GM18861 (cell line): ENCODE measurements around the gene SMCR8.
A peak's percentile ranks its signal among the peaks of the same experiment; 100 is the strongest.
"Not testable (repeated sequence)": the region's sequence is repeated elsewhere in the genome, so short reads cannot be mapped to it uniquely, and the experiment has no call there.

Source experiments
- ATAC-seq: cut with Tn5 transposase; IDR thresholded peaks from one replicate; pipeline ENCODE4 v1.9.1; 2021; ENCODE audit not compliant: unreplicated experiment

SMCR8 gene

DNA sequence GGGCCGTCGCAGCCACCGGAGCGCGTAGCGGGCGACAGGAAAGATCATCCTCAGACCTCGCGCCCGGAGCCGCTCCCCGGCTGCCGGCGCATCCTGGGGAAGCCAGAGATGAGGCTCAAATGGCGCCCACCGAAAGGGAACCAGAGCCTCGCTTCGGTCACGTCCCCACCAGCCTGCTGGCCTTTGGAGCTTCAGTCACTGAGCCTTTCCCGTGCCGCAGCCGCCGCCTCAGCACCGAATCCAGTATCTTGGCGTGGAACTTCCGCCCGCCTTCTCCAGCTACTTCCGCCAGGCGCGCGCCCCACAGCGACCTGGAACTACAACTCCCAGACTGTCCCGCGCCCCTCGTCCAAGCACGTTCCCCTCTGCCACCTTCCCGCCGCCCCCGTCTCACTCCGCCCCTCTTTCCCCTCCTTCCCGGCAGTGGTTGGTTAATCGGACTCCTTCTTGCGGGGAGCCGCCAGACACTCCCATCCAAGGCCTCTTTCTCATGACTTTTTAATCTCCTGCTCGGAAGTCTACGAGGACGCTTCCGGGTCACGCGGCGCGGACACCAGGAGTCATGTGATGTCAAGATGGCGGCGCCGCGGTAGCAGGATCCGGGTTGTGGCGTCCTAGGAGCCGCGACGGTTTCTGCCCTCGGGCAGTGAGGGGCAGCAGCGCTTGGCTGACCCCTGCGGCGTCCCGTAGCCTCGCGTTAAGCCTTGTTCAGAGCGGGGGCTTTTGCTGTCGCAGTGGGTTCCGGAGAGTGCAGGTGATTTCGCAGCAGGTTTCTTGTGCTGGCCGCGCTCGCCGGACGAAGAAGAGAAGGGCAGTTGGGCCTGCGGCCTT lies at the start of gene SMCR8, which contains the start of gene TOP3A:
TSS of gene SMCR8 (plus strand) at position 563 of the 831 bp plus-strand sequence. CDS start 497 bp downstream, outside the sequence.
TSS of gene TOP3A (minus strand) at position 264 of the 831 bp plus-strand sequence. CDS start at position 48, 216 bp downstream.
- ATAC-seq, result peak; percentile 53

DNA sequence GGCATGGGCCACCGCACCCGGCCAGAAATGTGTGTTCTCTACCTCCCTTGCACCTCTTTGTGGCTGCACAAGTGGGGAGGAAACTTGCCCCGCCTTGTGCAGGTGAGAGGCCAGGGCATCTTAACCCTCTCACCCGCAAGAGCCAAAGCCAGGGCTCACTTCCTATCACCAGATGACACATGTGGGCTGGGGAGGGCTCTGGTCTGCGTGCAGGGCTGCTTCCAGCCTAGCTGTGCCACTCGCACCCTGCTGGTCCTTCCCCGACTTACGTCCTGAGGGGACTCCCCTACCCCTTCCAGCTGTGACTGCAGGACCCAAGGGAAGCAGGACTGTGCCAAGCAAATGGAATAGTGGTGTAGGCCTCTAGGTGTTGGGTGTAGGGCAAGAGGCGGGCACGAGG lies 47.7 kb upstream of the SMCR8 start:
- ATAC-seq, result no peak

GRCh38 chr17:18267927-18268711 lies 47.0 kb upstream of the SMCR8 start:
- no peak for ATAC-seq

GRCh38 chr17:18270046-18270931 lies 44.8 kb upstream of the SMCR8 start:
- ATAC-seq, result no peak

DNA sequence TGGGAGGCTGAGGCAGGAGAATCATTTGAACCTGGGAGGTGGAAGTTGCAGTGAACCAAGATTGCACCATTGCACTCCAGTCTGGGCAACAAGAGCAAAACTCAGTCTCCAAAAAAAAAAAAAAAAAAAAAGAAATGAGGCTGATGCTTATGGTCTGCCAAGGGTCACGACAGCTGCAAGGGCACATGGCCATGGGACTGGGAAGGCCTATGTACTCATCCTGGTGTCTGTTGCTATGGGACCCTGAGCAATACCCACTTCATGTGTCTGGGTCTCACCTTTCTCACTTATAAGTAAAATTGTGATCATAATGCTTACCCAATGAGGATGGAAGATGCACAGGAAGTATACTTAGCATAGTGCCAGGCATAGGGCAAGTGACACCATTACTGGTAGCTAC lies 38.0 kb upstream of the SMCR8 start:
- ATAC-seq, result no peak

DNA sequence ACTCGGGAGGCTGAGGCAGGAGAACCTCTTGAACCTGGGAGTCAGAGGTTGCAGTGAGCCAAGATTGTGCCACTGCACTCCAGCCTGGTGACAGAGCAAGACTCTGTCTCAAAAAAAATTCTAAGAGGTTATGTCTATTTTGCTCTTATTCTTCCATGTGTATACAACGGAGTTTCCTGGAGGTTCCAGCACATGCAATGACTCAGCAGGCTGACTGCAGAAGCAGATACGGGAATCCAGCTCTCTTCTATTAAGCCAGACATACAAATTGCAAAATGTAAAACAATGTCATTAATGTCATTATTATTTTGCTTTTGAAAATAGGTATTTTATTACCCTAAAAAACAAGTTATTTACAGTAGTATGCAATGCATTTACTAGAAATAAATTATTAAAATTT lies 36.2 kb upstream of the SMCR8 start:
- no peak for ATAC-seq

GRCh38 chr17:18280249-18280648 lies 34.8 kb upstream of the SMCR8 start:
- ATAC-seq, result no peak

GRCh38 chr17:18280766-18281371 lies 34.2 kb upstream of the SMCR8 start:
- ATAC-seq, result no peak

DNA sequence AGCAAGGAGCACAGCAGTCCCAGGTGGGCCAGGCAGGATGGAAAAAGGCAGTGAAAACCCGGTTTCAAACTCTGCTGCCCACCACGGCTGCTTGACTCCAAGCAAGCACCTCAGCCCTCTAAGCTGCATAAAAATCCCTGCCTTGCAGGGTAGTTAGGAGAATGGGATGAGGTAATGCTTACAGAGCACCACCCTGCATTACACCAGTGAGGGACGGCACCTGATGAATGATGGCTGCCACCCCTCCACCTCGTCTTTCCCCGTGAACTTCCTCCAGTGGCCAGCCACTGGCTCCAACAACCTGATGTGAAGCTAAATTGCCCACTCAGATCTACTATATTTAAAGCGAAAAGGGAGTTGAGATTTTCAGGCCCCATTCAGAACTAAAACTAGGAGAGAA lies 33.3 kb upstream of the SMCR8 start:
- no peak for ATAC-seq

- no peak for ATAC-seq
Observed at GRCh38 chr17:18285296-18285695, 29.8 kb upstream of the SMCR8 start.

DNA sequence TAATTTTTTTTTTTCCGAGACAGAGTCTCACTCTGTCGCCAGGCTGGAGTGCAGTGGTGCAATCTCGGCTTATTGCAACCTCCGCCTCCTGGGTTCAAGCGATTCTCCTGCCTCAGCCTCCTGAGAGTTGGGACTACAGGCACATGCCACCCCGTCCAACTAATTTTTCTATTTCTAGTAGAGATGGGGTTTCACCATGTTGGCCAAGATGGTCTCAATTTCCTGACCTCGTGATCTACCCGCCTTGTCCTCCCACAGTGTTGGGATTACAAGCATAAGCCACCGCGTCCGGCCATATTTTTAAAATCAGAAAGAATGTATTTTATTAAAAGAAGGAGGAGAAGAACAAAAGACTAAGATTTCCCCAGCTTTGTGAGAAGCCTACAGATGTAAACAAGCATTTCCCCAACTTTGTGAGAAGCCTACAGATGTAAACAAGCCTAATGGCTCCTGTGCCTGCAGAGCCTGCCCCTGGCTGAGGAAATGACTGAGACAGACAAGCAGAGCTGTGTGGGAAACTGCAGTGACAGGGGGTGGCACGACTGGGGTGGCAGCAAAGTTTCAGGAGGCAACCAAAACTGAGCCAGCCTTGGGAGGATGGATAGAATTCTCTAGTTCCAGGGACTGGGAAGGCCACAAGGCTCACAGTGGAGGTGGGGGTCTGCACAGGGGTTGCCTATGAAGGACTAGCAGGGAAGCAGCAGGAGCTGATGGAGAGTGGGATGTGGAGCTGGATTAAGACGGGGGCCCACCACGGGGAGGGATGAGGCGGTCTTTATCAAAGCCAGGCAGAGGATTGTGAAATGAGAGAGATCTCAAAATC lies 23.2 kb upstream of the SMCR8 start:
- no peak for ATAC-seq

- ATAC-seq, result not testable (repeated sequence)
Observed at GRCh38 chr17:18298061-18298460, 17.0 kb upstream of the SMCR8 start.

DNA sequence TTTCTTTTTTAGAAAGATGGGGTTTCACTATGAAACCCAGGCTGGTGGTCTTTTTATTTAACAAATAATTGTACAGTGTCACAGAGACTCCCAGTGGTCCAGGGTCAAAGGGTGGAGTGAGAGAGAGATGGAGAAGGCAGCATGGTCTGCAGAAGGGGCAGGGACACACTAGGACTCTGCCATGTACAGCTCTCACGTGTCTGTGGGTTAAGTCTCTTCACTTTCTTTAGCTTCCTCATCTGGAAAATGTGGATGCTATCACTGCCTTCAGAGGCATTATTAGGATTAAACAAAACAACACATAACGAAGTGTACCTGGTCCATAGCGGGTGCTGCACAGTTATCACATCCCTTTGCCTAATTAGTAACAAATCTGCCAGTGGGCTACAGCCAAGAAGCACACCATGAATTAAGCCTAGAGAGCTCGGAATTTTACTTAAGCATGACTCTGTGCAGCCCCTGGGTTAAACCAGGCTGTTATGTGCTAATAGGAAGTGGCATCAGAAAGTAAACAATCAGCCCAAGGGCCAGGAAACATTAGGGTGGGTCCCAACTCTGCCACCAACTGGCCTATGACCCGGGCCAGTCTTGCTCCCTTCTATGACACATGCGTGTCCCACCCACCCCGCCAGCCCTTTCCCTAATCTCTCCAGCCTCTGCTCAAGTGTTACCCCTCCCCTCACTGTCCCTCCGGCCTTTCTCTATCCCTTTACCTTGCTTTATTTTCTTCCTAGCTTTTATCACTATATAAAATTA lies 14.2 kb upstream of the SMCR8 start:
- ATAC-seq, result no peak

DNA sequence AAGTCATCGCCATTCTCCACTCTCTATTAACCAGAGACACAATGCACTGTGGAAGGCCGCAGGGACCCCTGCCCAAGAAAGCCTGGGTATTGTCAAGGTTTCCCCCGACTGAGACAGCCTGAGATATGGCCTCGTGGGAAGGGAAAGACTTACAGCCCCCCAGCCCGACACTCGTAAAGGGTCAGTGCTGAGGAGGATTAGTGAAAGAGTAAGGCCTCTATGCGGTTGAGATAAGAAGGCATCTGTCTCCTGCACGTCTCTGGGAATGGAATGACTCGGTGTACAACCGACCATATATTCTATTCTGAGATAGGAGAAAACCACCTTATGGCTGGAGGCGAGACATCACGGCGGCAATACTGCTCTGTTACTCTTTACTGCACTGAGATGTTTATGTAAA lies 11.9 kb upstream of the SMCR8 start:
- not testable (repeated sequence) for ATAC-seq

GRCh38 chr17:18309202-18309601 lies 5.9 kb upstream of the SMCR8 start:
- ATAC-seq, result no peak

- ATAC-seq, result peak; percentile 19
Observed at GRCh38 chr17:18314059-18314730, 898 bp upstream of the SMCR8 start.

GRCh38 chr17:18315562-18315922 lies 449 bp downstream of the SMCR8 start:
- ATAC-seq, result no peak

GRCh38 chr17:18315961-18316360 lies 868 bp downstream of the SMCR8 start:
- ATAC-seq, result no peak

- no peak for ATAC-seq
Observed at GRCh38 chr17:18318117-18318516, 3.0 kb downstream of the SMCR8 start.
